Hepatocyte (in vitro differentiated cells): ENCODE measurements around the gene SLC5A5.

Experiments
- EZH2 ChIP-seq: fragments of 200-600 bp; sonication (generic); IDR thresholded peaks from 2 replicates; pipeline ENCODE4 v1.6.1; 2016; ENCODE audit warnings: antibody characterized with exemption, mild to moderate bottlenecking, borderline replicate concordance
- TF ChIP-seq, protein P1 (sequence below): fragments of 200-600 bp; sonication (generic); IDR thresholded peaks from 2 replicates; pipeline ENCODE4 v1.5.1; 2016; ENCODE audit warnings: antibody characterized with exemption, mild to moderate bottlenecking; ENCODE audit not compliant: poor library complexity

DNA sequence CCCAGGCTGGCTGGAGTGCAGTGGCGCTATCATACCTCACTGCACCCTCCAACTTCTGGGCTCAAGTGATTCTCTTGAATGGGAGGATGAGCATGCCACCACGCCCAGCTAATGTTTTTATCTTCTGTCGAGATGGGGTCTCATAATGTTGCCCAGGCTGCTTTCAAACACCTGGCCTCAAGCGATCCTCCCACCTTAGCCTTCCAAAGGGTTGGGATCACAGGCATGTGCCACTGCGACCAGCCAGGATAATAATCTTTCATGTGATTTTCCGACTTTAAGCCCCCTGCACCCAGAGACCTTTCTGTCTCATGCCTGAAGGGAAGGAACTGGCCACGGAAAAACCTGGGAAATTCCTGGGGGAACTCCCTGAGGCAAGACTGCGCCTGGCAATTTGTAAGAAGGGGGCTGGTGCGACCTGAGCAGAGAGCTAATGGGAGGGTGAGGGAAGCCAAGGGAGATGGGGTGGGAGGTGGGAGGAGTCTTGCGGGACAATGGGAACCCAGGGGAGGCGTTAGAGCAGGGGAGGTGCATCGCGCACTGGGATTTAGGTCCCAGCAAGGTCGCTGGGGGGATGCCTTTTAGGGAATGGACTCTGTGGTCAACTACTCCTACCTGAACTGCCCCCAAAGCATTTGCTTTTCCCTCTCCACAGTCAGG is 59.9 kb downstream of the SLC5A5 start:
- TF ChIP-seq, protein P1, sequence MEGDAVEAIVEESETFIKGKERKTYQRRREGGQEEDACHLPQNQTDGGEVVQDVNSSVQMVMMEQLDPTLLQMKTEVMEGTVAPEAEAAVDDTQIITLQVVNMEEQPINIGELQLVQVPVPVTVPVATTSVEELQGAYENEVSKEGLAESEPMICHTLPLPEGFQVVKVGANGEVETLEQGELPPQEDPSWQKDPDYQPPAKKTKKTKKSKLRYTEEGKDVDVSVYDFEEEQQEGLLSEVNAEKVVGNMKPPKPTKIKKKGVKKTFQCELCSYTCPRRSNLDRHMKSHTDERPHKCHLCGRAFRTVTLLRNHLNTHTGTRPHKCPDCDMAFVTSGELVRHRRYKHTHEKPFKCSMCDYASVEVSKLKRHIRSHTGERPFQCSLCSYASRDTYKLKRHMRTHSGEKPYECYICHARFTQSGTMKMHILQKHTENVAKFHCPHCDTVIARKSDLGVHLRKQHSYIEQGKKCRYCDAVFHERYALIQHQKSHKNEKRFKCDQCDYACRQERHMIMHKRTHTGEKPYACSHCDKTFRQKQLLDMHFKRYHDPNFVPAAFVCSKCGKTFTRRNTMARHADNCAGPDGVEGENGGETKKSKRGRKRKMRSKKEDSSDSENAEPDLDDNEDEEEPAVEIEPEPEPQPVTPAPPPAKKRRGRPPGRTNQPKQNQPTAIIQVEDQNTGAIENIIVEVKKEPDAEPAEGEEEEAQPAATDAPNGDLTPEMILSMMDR = no peak
- TF ChIP-seq EZH2 = no peak
